H1 (cell line): ENCODE measurements around the gene MEGF9. TPM values are rescaled to one million over a fixed set of nuclear protein-coding genes. Genes with fewer than 3 reads are reported as not detected.

ENCODE experiments used
- CTCF ChIA-PET: fragments of 300-600 bp; sonication (Branson Sonifier 250); formaldehyde crosslinking; loops from one replicate; lab custom pipeline; 2021; ENCODE audit not compliant: partially characterized antibody; lab: Charles Lee
- POLR2A ChIA-PET: fragments of 300-600 bp; sonication (Branson Sonifier 250); formaldehyde crosslinking; loops from one replicate; lab custom pipeline; 2021; ENCODE audit warnings: inconsistent platforms; ENCODE audit not compliant: partially characterized antibody; lab: Charles Lee
- DNase-seq, 2 experiments: peaks; one replicate each; pipeline versions ENCODE4 v3.0.0 to v3.0.0-alpha.2; 2010 to 2022; ENCODE audit warnings: low spot score in 2 of 2, low read depth in 1 of 2, mixed read lengths in 1 of 2
- FAIRE-seq: peaks from 2 replicates; lab custom pipeline; 2011; peaks lifted over from hg19 to GRCh38; lab: Jason Lieb, UNC
- H2AFZ ChIP-seq: 2 replicates; pipeline ENCODE4 v1.8.1; 2012; ENCODE audit warnings: low read length, inconsistent platforms
- H2AK5ac ChIP-seq: 2 replicates; pipeline ENCODE4 v1.6.1; 2013; ENCODE audit warnings: low read depth, low read length
- H2BK120ac ChIP-seq: replicated peaks from 2 replicates; pipeline ENCODE3; 2013; ENCODE audit warnings: low read depth, low read length, inconsistent platforms
- H2BK12ac ChIP-seq: 2 replicates; pipeline ENCODE4 v1.6.1; 2013; ENCODE audit warnings: low read depth, low read length
- H2BK15ac ChIP-seq: 2 replicates; pipeline ENCODE4 v1.6.1; 2013; ENCODE audit warnings: low read length
- H2BK20ac ChIP-seq: 2 replicates; pipeline ENCODE4 v1.6.1; 2013; ENCODE audit warnings: low read length
- H2BK5ac ChIP-seq: 2 replicates; pipeline ENCODE4 v1.6.1; 2013; ENCODE audit warnings: low read depth, low read length
- H3K14ac ChIP-seq: 2 replicates; pipeline ENCODE4 v1.6.1; 2013; ENCODE audit warnings: inconsistent platforms; ENCODE audit not compliant: insufficient read length
- H3K18ac ChIP-seq: 2 replicates; pipeline ENCODE4 v1.6.1; 2013; ENCODE audit warnings: low read length; ENCODE audit errors: extremely low read depth
- H3K23ac ChIP-seq: 2 replicates; pipeline ENCODE4 v1.6.1; 2013; ENCODE audit warnings: inconsistent platforms; ENCODE audit not compliant: insufficient read length
- H3K23me2 ChIP-seq: 2 replicates; pipeline ENCODE4 v1.6.1; 2013; ENCODE audit warnings: low read depth, low read length
- H3K27ac ChIP-seq: 2 replicates; pipeline ENCODE4 v1.6.1; 2011; ENCODE audit warnings: low read depth, low read length, inconsistent platforms
- H3K27me3 ChIP-seq, 4 experiments: replicated peaks in 1 of 4; 1 replicate in 1 of 4; 2 replicates in 3 of 4; pipeline versions ENCODE4 v1.6.1 to v1.8.1; 2011 to 2013; ENCODE audit warnings: low read length in 3 of 4, mild to moderate bottlenecking in 3 of 4, inconsistent platforms in 2 of 4, mixed read lengths in 2 of 4, moderate library complexity in 1 of 4; ENCODE audit not compliant: control insufficient read depth in 3 of 4, insufficient read depth in 3 of 4; ENCODE audit errors: extremely low read depth in 1 of 4
- H3K36me3 ChIP-seq, 4 experiments: 2 replicates each; pipeline versions ENCODE4 v1.6.1 to v1.8.1; 2011 to 2013; ENCODE audit warnings: mild to moderate bottlenecking in 4 of 4, low read length in 3 of 4, moderate library complexity in 2 of 4, control low read depth in 1 of 4, inconsistent platforms in 1 of 4; ENCODE audit not compliant: insufficient read depth in 4 of 4, control insufficient read depth in 2 of 4
- H3K4ac ChIP-seq: replicated peaks from 2 replicates; pipeline ENCODE3; 2013; ENCODE audit warnings: low read length, low read depth, mixed read lengths, inconsistent platforms; ENCODE audit not compliant: insufficient read length
- H3K4me1 ChIP-seq, 4 experiments: replicated peaks in 1 of 4; 1 replicate in 1 of 4; 2 replicates in 3 of 4; pipeline versions ENCODE4 v1.6.1 to v1.8.1; 2011 to 2013; ENCODE audit warnings: low read length in 3 of 4, inconsistent platforms in 2 of 4, mixed read lengths in 1 of 4; ENCODE audit not compliant: insufficient read depth in 4 of 4, control insufficient read depth in 3 of 4
- H3K4me2 ChIP-seq, 2 experiments: 2 replicates each; pipeline versions ENCODE4 v1.6.1 to v1.8.1; 2011 to 2013; ENCODE audit warnings: low read depth in 2 of 2, low read length in 2 of 2, control low read depth in 1 of 2, inconsistent platforms in 1 of 2, mild to moderate bottlenecking in 1 of 2; ENCODE audit not compliant: insufficient read depth in 1 of 2
- H3K4me3 ChIP-seq, 4 experiments: fragments of 200-600, 300-600 bp in 1 of 4; sonication (generic), shearing (Covaris generic), sonication (Bioruptor Twin) in 1 of 4; 2 replicates each; pipeline versions ENCODE4 v1.5.1 to v1.8.1; 2011 to 2016; ENCODE audit warnings: low read length in 4 of 4, low read depth in 3 of 4, control low read depth in 2 of 4, inconsistent platforms in 2 of 4, mild to moderate bottlenecking in 2 of 4, mixed read lengths in 1 of 4, moderate library complexity in 1 of 4; ENCODE audit not compliant: insufficient read depth in 2 of 4; ENCODE audit errors: extremely low read depth in 1 of 4
- H3K56ac ChIP-seq: replicated peaks from 2 replicates; pipeline ENCODE3; 2013; ENCODE audit warnings: low read depth, mild to moderate bottlenecking, mixed read lengths, low read length, inconsistent platforms; ENCODE audit not compliant: insufficient read length
- H3K79me1 ChIP-seq: 2 replicates; pipeline ENCODE4 v1.6.1; 2013; ENCODE audit warnings: low read depth, low read length, control low read depth
- H3K79me2 ChIP-seq, 2 experiments: 2 replicates each; pipeline versions ENCODE4 v1.6.1 to v1.8.1; 2012 to 2013; ENCODE audit warnings: low read length in 2 of 2, mild to moderate bottlenecking in 2 of 2, inconsistent platforms in 1 of 2; ENCODE audit not compliant: insufficient read depth in 2 of 2, control insufficient read depth in 1 of 2
- H3K9ac ChIP-seq, 4 experiments: replicated peaks in 1 of 4; 1 replicate in 1 of 4; 2 replicates in 3 of 4; pipeline versions ENCODE4 v1.6.1 to v1.8.1; 2011 to 2013; ENCODE audit warnings: low read depth in 3 of 4, low read length in 3 of 4, control low read depth in 2 of 4, mild to moderate bottlenecking in 2 of 4, moderate library complexity in 2 of 4, inconsistent platforms in 1 of 4; ENCODE audit errors: extremely low read depth in 1 of 4
- H3K9me3 ChIP-seq, 2 experiments: 2 replicates each; pipeline versions ENCODE4 v1.6.1 to v1.8.1; 2012 to 2013; ENCODE audit warnings: mild to moderate bottlenecking in 2 of 2, moderate library complexity in 2 of 2, control low read depth in 1 of 2, inconsistent platforms in 1 of 2, low read depth in 1 of 2, low read length in 1 of 2, mixed read lengths in 1 of 2; ENCODE audit not compliant: insufficient read depth in 2 of 2
- H4K20me1 ChIP-seq, 2 experiments: replicated peaks in 1 of 2; 2 replicates each; pipeline versions ENCODE3 to v1.8.1; 2011 to 2013; ENCODE audit warnings: inconsistent platforms in 2 of 2, low read length in 2 of 2, mild to moderate bottlenecking in 1 of 2; ENCODE audit not compliant: insufficient read depth in 2 of 2, control insufficient read depth in 1 of 2
- H4K5ac ChIP-seq: 2 replicates; pipeline ENCODE4 v1.6.1; 2013; ENCODE audit warnings: low read length, low read depth, mixed read lengths, inconsistent platforms; ENCODE audit not compliant: insufficient read length
- H4K8ac ChIP-seq: 2 replicates; pipeline ENCODE4 v1.8.0; 2013; ENCODE audit warnings: mild to moderate bottlenecking, moderate library complexity, low read length, inconsistent platforms; ENCODE audit not compliant: insufficient read depth; ENCODE audit errors: extremely low read depth
- H4K91ac ChIP-seq: replicated peaks from 2 replicates; pipeline ENCODE3; 2013; ENCODE audit warnings: low read length, mixed read lengths, inconsistent platforms; ENCODE audit not compliant: insufficient read length
- ATF3 ChIP-seq: IDR thresholded peaks from 2 replicates; pipeline ENCODE4 v1.6.1; 2011; ENCODE audit warnings: low read depth, mild to moderate bottlenecking, low read length; ENCODE audit not compliant: insufficient read depth
- RFX5 ChIP-seq: IDR thresholded peaks from 2 replicates; pipeline ENCODE4 v1.6.1; 2011; ENCODE audit warnings: low read depth, low read length, improper control_type of control experiment, borderline replicate concordance
- WGBS, 2 experiments: shearing (Covaris generic) in 1 of 2; methylation state at CpG; one replicate each; pipeline versions ENCODE4 v1.1.6 to v1.1.7; 2013 to 2015; ENCODE audit warnings: low lambda C conversion rate in 2 of 2, mixed read lengths in 2 of 2, inconsistent platforms in 1 of 2, low coverage in 1 of 2, missing lambda C conversion rate in 1 of 2; ENCODE audit not compliant: insufficient replicate concordance in 2 of 2, insufficient coverage in 1 of 2, insufficient read length in 1 of 2; ENCODE audit errors: extremely low coverage in 1 of 2, missing lambda C conversion rate in 1 of 2; 5-methylcytosine and 5-hydroxymethylcytosine counted together
- polyA plus RNA-seq, 7 experiments: library from polyadenylated mRNA; depleted of rRNA in 3 of 7; stranded (reverse) in 5 of 7; unstranded in 2 of 7; fragments of >200 nt in 5 of 7; fragments of 200-250 nt in 2 of 7; gene quantifications; 1 replicate in 5 of 7; 2 replicates in 1 of 7; 4 replicates in 1 of 7; pipeline versions ENCODE4 v1.2.1 to v1.2.3, GENCODE V29; 2011 to 2013; ENCODE audit warnings: missing spikeins in 2 of 7, mixed read lengths in 2 of 7
- total RNA-seq: library from RNA; stranded (reverse); fragmentation: NEBNext Ultra II Directional; extraction: Animal tissue kit (Norgen Biotek cat#: 25700); gene quantifications from 2 replicates; pipeline ENCODE4 v1.2.1, GENCODE V29; 2021

MEGF9 gene
- total and polyA plus RNA-seq, 2 of the 8 experiments (the other 6 are each of a cell fraction or from before 2014, with no cell fraction given), result 0.45 to 1.8 TPM

- H4K20me1 ChIP-seq, result peaks cover 0 to 2% of the 10 kb centered on the region in 2 experiments
- no peaks in the 10 kb centered on the region for H3K79me2 ChIP-seq
- H3K9me3 ChIP-seq, result no peaks in the 10 kb centered on the region
- H3K4me2 ChIP-seq, result no peak overlapping the region
- DNase-seq, result no peak
- no peak overlapping the region for H2BK15ac ChIP-seq
- no peak overlapping the region for H2BK5ac ChIP-seq
- no peak overlapping the region for H3K14ac ChIP-seq
- POLR2A ChIA-PET, result interaction anchor here (0.6 to 1.8 kb wide), 3 partner anchors 10 to 321 kb away, joined by 3 to 6 read pairs (median 3); no protein-coding TSS in a partner anchor
- FAIRE-seq, result no peak
- no peak overlapping the region for H3K18ac ChIP-seq
- no peaks in the 10 kb centered on the region for H3K79me1 ChIP-seq
- no peak overlapping the region for H2BK20ac ChIP-seq
- no peak overlapping the region for H4K91ac ChIP-seq
- H3K27ac ChIP-seq, result no peak overlapping the region
- no peak for TF ChIP-seq RFX5
- no peak for TF ChIP-seq ATF3
- H2BK12ac ChIP-seq, result no peak overlapping the region
- WGBS, 2 experiments, result 89% methylated on average over 2 of the region's 2 CpGs; no CpG with 5 or more reads in 1 of the 2 experiments
- H3K23me2 ChIP-seq, result no peaks in the 10 kb centered on the region
- H3K4ac ChIP-seq, result no peak overlapping the region
- H3K4me1 ChIP-seq, result no peaks in the 10 kb centered on the region
- CTCF ChIA-PET, result interaction anchor here (0.6 to 4.6 kb wide), 26 partner anchors 11 to 577 kb away, joined by 3 to 31 read pairs (median 4); no protein-coding TSS in a partner anchor
- no peak overlapping the region for H4K8ac ChIP-seq
- H3K36me3 ChIP-seq, result peaks cover 0 to 4% (median 0%) of the 10 kb centered on the region in 4 experiments; a peak in 3 of 8 replicates
- no peak overlapping the region for H3K23ac ChIP-seq
- H2BK120ac ChIP-seq, result no peak overlapping the region
- H4K5ac ChIP-seq, result no peak overlapping the region
- no peak overlapping the region for H3K56ac ChIP-seq
- no peak overlapping the region for H2AFZ ChIP-seq
- H3K4me3 ChIP-seq, result no peak overlapping the region
- H2AK5ac ChIP-seq, result no peak overlapping the region
- no peaks in the 10 kb centered on the region for H3K27me3 ChIP-seq
- H3K9ac ChIP-seq, result no peak overlapping the region
These were observed 40.8 kb upstream of the MEGF9 start for GRCh38 chr9:120755044-120755443.
